ENCODE measurements around the gene LDB2.

DNA sequence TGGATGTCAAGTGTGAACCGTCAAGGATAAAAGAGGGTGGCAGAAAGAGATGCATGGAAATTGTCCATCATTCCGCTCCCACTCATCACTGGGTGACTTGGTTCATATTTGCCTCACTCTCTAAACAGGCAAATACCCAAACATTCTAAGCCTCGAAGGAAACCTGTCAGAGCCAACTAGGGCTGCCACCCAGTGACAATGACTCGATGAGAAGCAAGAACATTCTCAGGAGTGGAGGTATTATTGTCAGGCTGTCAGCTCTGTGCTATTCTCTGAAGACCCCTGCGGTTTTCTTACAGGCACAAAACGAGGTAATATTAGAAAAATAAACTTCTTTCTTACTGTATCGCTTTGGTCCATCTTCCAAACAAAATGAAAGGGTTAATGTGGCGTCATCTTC, 139.6 kb downstream of the LDB2 start:
- TF ChIP-seq, protein P1, sequence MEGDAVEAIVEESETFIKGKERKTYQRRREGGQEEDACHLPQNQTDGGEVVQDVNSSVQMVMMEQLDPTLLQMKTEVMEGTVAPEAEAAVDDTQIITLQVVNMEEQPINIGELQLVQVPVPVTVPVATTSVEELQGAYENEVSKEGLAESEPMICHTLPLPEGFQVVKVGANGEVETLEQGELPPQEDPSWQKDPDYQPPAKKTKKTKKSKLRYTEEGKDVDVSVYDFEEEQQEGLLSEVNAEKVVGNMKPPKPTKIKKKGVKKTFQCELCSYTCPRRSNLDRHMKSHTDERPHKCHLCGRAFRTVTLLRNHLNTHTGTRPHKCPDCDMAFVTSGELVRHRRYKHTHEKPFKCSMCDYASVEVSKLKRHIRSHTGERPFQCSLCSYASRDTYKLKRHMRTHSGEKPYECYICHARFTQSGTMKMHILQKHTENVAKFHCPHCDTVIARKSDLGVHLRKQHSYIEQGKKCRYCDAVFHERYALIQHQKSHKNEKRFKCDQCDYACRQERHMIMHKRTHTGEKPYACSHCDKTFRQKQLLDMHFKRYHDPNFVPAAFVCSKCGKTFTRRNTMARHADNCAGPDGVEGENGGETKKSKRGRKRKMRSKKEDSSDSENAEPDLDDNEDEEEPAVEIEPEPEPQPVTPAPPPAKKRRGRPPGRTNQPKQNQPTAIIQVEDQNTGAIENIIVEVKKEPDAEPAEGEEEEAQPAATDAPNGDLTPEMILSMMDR (IDR thresholded peaks at IDR 0.05), result no peak
- no peak for TF ChIP-seq ZFX (IDR thresholded peaks at IDR 0.05; ENCODE audit: borderline replicate concordance)
